ENCODE measurements around the gene SEC62. TPM values are rescaled to one million over a fixed set of nuclear protein-coding genes. Genes with fewer than 3 reads are reported as not detected.

The SEC62 gene
- total and polyA plus RNA-seq, 9 of the 15 experiments (the other 6 are each of a cell fraction or from before 2014, with no cell fraction given), result 34.5 to 152 (median 51.8) TPM

DNA sequence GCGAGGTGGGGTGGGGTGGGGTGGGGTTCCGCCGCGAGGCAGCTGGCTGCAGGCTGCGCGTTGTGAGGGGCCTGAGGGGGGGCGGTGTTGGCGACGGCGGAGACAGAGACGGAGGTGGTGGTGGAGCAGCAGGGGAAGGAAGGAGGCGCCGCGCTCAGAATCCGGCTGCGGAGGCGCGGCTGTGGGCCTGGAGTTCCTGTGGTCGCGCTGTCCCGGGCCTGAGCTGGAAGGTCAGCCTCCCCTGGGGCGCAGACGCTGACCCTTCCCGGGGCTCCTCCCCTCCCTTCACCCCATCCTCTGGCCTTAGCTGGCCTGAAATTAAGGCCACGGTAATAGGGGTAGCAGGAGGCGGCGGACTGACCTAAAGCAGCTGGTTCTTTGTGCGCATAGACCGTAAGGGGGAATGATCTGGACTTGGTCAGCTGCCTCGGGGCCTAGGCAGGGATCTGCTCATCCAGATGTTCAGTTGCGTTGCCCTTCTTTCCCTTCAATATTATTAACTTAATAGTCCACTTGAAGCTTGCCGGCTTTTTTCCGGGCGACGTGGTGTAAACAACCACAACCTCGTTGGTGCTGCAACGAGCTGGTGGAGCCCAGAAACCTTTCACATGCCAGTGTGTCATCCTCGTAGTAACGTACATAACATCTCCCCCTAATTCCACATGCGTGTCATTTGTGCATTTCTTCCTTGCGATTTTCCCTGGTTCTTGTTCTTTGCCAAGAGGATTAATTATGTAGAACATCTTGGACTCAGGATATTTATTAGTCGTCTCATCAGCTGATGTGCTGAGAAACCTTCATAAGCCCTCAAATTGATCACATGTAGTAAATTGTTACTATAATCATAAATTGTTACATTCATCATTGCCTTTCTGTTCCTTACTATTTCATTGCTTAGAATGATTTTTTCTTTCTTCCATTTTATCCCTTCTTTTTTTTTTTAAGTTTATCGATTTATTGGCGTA is 626 bp downstream of the SEC62 start (continued):
- TF ChIP-seq, protein P1, sequence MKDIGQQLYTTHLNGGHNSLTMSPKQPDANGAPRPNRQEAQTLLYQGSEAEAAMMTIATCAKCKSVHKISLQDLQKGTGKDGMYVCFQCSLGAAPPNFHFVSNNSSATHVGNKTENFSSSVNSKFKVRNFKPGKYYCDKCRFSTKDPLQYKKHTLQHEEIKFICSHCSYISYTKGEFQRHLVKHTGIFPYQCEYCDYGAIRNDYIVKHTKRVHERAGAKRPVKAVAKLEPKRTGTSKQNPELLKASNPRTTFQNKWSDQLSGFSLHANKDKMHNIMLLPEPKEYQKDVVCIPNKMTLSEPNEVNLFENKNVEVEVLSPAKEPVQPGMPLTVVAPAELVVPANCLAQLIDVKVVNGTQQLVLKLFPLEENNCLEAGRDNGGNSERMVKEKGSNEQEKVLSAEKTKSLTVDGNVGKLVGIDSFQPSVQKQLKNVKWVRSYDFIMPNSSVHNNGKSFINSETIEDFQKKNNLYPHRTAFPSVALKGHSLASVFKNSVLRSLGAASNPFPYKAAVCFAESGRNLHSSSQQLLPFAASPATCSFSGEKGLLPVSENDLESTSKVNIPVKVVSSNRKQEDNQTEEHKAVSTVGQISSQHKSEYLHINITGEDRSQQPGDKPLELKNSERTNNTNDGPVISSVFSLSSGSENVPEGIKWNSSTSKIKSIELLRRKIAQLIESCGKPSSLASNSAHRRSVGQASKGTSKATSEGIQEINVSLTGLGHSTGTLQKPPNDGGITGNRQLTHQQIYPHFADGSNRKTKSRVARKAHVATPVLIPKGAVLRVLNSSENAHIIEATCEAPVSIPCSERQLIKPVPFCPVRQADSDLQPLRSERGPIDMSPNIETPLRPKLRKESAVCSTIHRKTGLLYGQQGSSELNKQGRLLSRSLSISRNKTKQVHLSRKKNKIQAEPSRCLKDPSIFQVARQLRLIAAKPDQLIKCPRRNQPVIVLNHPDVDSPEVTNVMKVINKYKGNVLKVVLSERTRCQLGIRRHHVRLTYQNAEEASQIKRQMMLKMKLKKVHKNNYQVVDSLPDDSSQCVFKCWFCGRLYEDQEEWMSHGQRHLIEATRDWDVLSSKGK (CRISPR knock-in tag; IDR thresholded peaks at IDR 0.05), result no peak
- no peak for TF ChIP-seq ESRRB (CRISPR knock-in tag; IDR thresholded peaks at IDR 0.05; ENCODE audit: borderline replicate concordance)
- TF ChIP-seq GABPB2 (CRISPR knock-in tag; conservative IDR thresholded peaks at IDR 0.05), result no peak
- TF ChIP-seq, protein P2, sequence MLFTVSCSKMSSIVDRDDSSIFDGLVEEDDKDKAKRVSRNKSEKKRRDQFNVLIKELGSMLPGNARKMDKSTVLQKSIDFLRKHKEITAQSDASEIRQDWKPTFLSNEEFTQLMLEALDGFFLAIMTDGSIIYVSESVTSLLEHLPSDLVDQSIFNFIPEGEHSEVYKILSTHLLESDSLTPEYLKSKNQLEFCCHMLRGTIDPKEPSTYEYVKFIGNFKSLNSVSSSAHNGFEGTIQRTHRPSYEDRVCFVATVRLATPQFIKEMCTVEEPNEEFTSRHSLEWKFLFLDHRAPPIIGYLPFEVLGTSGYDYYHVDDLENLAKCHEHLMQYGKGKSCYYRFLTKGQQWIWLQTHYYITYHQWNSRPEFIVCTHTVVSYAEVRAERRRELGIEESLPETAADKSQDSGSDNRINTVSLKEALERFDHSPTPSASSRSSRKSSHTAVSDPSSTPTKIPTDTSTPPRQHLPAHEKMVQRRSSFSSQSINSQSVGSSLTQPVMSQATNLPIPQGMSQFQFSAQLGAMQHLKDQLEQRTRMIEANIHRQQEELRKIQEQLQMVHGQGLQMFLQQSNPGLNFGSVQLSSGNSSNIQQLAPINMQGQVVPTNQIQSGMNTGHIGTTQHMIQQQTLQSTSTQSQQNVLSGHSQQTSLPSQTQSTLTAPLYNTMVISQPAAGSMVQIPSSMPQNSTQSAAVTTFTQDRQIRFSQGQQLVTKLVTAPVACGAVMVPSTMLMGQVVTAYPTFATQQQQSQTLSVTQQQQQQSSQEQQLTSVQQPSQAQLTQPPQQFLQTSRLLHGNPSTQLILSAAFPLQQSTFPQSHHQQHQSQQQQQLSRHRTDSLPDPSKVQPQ (CRISPR knock-in tag; IDR thresholded peaks at IDR 0.05; ENCODE audit: borderline replicate concordance), result no peak
- TF ChIP-seq CREB1 (IDR thresholded peaks at IDR 0.05), result no peak
- TF ChIP-seq CREB1 (CRISPR knock-in tag; IDR thresholded peaks at IDR 0.05), result no peak
- TF ChIP-seq, protein P3, sequence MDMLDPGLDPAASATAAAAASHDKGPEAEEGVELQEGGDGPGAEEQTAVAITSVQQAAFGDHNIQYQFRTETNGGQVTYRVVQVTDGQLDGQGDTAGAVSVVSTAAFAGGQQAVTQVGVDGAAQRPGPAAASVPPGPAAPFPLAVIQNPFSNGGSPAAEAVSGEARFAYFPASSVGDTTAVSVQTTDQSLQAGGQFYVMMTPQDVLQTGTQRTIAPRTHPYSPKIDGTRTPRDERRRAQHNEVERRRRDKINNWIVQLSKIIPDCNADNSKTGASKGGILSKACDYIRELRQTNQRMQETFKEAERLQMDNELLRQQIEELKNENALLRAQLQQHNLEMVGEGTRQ (CRISPR knock-in tag; IDR thresholded peaks at IDR 0.05), result 0 out of 2 replicates have a peak, but pooled peaks have one; percentile 27
- TF ChIP-seq DPF2 (IDR thresholded peaks at IDR 0.05), result no peak
- no peak for TF ChIP-seq ZC3H11A (IDR thresholded peaks at IDR 0.05; ENCODE audit: low read depth, low read length)
- TF ChIP-seq, protein P4, sequence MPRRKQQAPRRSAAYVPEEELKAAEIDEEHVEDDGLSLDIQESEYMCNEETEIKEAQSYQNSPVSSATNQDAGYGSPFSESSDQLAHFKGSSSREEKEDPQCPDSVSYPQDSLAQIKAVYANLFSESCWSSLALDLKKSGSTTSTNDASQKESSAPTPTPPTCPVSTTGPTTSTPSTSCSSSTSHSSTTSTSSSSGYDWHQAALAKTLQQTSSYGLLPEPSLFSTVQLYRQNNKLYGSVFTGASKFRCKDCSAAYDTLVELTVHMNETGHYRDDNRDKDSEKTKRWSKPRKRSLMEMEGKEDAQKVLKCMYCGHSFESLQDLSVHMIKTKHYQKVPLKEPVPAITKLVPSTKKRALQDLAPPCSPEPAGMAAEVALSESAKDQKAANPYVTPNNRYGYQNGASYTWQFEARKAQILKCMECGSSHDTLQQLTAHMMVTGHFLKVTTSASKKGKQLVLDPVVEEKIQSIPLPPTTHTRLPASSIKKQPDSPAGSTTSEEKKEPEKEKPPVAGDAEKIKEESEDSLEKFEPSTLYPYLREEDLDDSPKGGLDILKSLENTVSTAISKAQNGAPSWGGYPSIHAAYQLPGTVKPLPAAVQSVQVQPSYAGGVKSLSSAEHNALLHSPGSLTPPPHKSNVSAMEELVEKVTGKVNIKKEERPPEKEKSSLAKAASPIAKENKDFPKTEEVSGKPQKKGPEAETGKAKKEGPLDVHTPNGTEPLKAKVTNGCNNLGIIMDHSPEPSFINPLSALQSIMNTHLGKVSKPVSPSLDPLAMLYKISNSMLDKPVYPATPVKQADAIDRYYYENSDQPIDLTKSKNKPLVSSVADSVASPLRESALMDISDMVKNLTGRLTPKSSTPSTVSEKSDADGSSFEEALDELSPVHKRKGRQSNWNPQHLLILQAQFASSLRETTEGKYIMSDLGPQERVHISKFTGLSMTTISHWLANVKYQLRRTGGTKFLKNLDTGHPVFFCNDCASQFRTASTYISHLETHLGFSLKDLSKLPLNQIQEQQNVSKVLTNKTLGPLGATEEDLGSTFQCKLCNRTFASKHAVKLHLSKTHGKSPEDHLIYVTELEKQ (CRISPR knock-in tag; IDR thresholded peaks at IDR 0.05), result no peak
- no peak for TF ChIP-seq TCF3 (CRISPR knock-in tag; IDR thresholded peaks at IDR 0.05)
- no peak for TF ChIP-seq STAT5B (CRISPR knock-in tag; IDR thresholded peaks at IDR 0.05)
- TF ChIP-seq POLR2AphosphoS2 (IDR thresholded peaks at IDR 0.05; ENCODE audit: low read length), result no peak
- no peak for TF ChIP-seq POU5F1 (IDR thresholded peaks at IDR 0.05; ENCODE audit: borderline replicate concordance, low read depth, low read length, partially characterized antibody)
- TF ChIP-seq RBM22 (IDR thresholded peaks at IDR 0.05; ENCODE audit: low read depth, low read length, poor library complexity, severe bottlenecking), result peak; percentile 4
- TF ChIP-seq TCFL5 (CRISPR knock-in tag; conservative IDR thresholded peaks at IDR 0.05), result no peak
- TF ChIP-seq PTTG1 (tag; IDR thresholded peaks at IDR 0.05; ENCODE audit: low read depth), result no peak
